H9 (cell line): Measurements from ENCODE around the gene NHSL2. TPM values are rescaled to one million over a fixed set of nuclear protein-coding genes. Genes with fewer than 3 reads are reported as not detected.

Experiments used
- DNase-seq: peaks from one replicate; pipeline ENCODE4 v3.0.0-alpha.2; 2017
- H2AFZ ChIP-seq: one replicate; pipeline ENCODE4 v1.6.1; 2013; ENCODE audit warnings: mild to moderate bottlenecking, low read length, control low read depth, moderate library complexity
- H2AK5ac ChIP-seq: 2 replicates; pipeline ENCODE4 v1.6.1; 2013; ENCODE audit warnings: low read length, control low read depth, mixed read lengths; ENCODE audit not compliant: insufficient read length
- H2BK120ac ChIP-seq: one replicate; pipeline ENCODE4 v1.6.1; 2013; ENCODE audit warnings: low read depth, mild to moderate bottlenecking, low read length, control low read depth, inconsistent platforms; ENCODE audit not compliant: poor library complexity, severe bottlenecking
- H2BK12ac ChIP-seq: 2 replicates; pipeline ENCODE4 v1.6.1; 2013; ENCODE audit warnings: low read length, control low read depth, mixed read lengths, low read depth; ENCODE audit not compliant: insufficient read length
- H2BK15ac ChIP-seq: 2 replicates; pipeline ENCODE4 v1.6.1; 2013; ENCODE audit warnings: low read depth, low read length, control low read depth
- H2BK20ac ChIP-seq: one replicate; pipeline ENCODE4 v1.6.1; 2013; ENCODE audit warnings: low read depth, mild to moderate bottlenecking, low read length, control low read depth, inconsistent platforms; ENCODE audit not compliant: poor library complexity, severe bottlenecking
- H2BK5ac ChIP-seq: 2 replicates; pipeline ENCODE4 v1.6.1; 2013; ENCODE audit warnings: low read length, control low read depth, mixed read lengths; ENCODE audit not compliant: insufficient read length
- H3K14ac ChIP-seq: 2 replicates; pipeline ENCODE4 v1.6.1; 2013; ENCODE audit warnings: low read length, control low read depth; ENCODE audit not compliant: insufficient read depth
- H3K18ac ChIP-seq: 2 replicates; pipeline ENCODE4 v1.6.1; 2013; ENCODE audit warnings: low read depth, mild to moderate bottlenecking, mixed read lengths, low read length, control low read depth; ENCODE audit not compliant: insufficient read length
- H3K23ac ChIP-seq: 2 replicates; pipeline ENCODE4 v1.6.1; 2013; ENCODE audit warnings: low read length, control low read depth, mixed read lengths, low read depth; ENCODE audit not compliant: insufficient read length
- H3K23me2 ChIP-seq: 2 replicates; pipeline ENCODE4 v1.6.1; 2013; ENCODE audit warnings: low read depth, mild to moderate bottlenecking, mixed read lengths, low read length, control low read depth; ENCODE audit not compliant: insufficient read length, poor library complexity, severe bottlenecking
- H3K27ac ChIP-seq: 2 replicates; pipeline ENCODE4 v1.5.1; 2013; ENCODE audit warnings: low read length, control low read depth, mixed read lengths, low read depth; ENCODE audit not compliant: insufficient read length
- H3K27me3 ChIP-seq: 2 replicates; pipeline ENCODE4 v1.6.1; 2013; ENCODE audit warnings: low read length, control low read depth, inconsistent platforms; ENCODE audit not compliant: insufficient read depth
- H3K4ac ChIP-seq: 2 replicates; pipeline ENCODE4 v1.6.1; 2013; ENCODE audit warnings: low read depth, mild to moderate bottlenecking, control low read depth, inconsistent platforms, low read length, moderate library complexity
- H3K4me1 ChIP-seq: 2 replicates; pipeline ENCODE4 v1.6.1; 2013; ENCODE audit warnings: low read length, control low read depth, inconsistent platforms; ENCODE audit not compliant: insufficient read depth
- H3K4me2 ChIP-seq: 2 replicates; pipeline ENCODE4 v1.6.1; 2013; ENCODE audit warnings: low read length, control low read depth, mixed read lengths; ENCODE audit not compliant: insufficient read length, insufficient read depth
- H3K56ac ChIP-seq: 2 replicates; pipeline ENCODE4 v1.6.1; 2013; ENCODE audit warnings: low read depth, mild to moderate bottlenecking, mixed read lengths, low read length, control low read depth; ENCODE audit not compliant: insufficient read length
- H3K79me1 ChIP-seq: 2 replicates; pipeline ENCODE4 v1.6.1; 2013; ENCODE audit warnings: low read depth, mild to moderate bottlenecking, moderate library complexity, low read length, control low read depth, inconsistent platforms; ENCODE audit not compliant: insufficient read depth, poor library complexity, severe bottlenecking
- H3K79me2 ChIP-seq: 2 replicates; pipeline ENCODE4 v1.6.1; 2013; ENCODE audit warnings: low read length, control low read depth, inconsistent platforms; ENCODE audit not compliant: insufficient read depth
- H3K9ac ChIP-seq: 2 replicates; pipeline ENCODE4 v1.6.1; 2013; ENCODE audit warnings: low read length, control low read depth, mixed read lengths; ENCODE audit not compliant: insufficient read length; ENCODE audit errors: extremely low read depth
- H3K9me3 ChIP-seq: one replicate; pipeline ENCODE4 v1.6.1; 2013; ENCODE audit warnings: low read depth, low read length, inconsistent platforms; ENCODE audit not compliant: control insufficient read depth
- H3T11ph ChIP-seq: one replicate; pipeline ENCODE4 v1.6.1; 2013; ENCODE audit warnings: mild to moderate bottlenecking, low read length, control low read depth, inconsistent platforms
- H4K20me1 ChIP-seq: one replicate; pipeline ENCODE4 v1.6.1; 2013; ENCODE audit not compliant: control insufficient read depth, insufficient read length, insufficient read depth
- H4K5ac ChIP-seq: 2 replicates; pipeline ENCODE4 v1.6.1; 2013; ENCODE audit warnings: low read depth, mild to moderate bottlenecking, mixed read lengths, low read length, control low read depth; ENCODE audit not compliant: insufficient read length
- H4K8ac ChIP-seq: replicated peaks from 2 replicates; pipeline ENCODE4 v1.6.1; 2013; ENCODE audit warnings: low read length, control low read depth, mixed read lengths, low read depth; ENCODE audit not compliant: insufficient read length
- H4K91ac ChIP-seq: 2 replicates; pipeline ENCODE4 v1.6.1; 2013; ENCODE audit warnings: low read depth, mild to moderate bottlenecking, moderate library complexity, mixed read lengths, low read length, control low read depth; ENCODE audit not compliant: insufficient read length
- H3K27ac Mint-ChIP-seq, 3 experiments: 2 replicates in 2 of 3; 3 replicates in 1 of 3; pipeline ENCODE4 v1.8.0; 2020 to 2021; ENCODE audit warnings: mixed read lengths in 3 of 3, mild to moderate bottlenecking in 1 of 3, moderate library complexity in 1 of 3
- H3K27me3 Mint-ChIP-seq: 2 replicates; pipeline ENCODE4 v1.8.0; 2021; ENCODE audit warnings: low read depth, mild to moderate bottlenecking, moderate library complexity, mixed read lengths
- H3K36me3 Mint-ChIP-seq, 3 experiments: 2 replicates in 2 of 3; 3 replicates in 1 of 3; pipeline ENCODE4 v1.8.0; 2020 to 2021; ENCODE audit warnings: low read depth in 3 of 3, mixed read lengths in 3 of 3; ENCODE audit not compliant: insufficient read depth in 1 of 3
- H3K4me1 Mint-ChIP-seq, 2 experiments: 2 replicates each; pipeline ENCODE4 v1.8.0; 2020; ENCODE audit warnings: mixed read lengths in 2 of 2
- H3K4me3 Mint-ChIP-seq, 2 experiments: 2 replicates in 1 of 2; 3 replicates in 1 of 2; pipeline ENCODE4 v1.8.0; 2020 to 2021; ENCODE audit warnings: mild to moderate bottlenecking in 2 of 2, mixed read lengths in 2 of 2, moderate library complexity in 1 of 2
- H3K9me3 Mint-ChIP-seq, 2 experiments: 2 replicates in 1 of 2; 3 replicates in 1 of 2; pipeline ENCODE4 v1.8.0; 2020; ENCODE audit warnings: mild to moderate bottlenecking in 2 of 2, mixed read lengths in 2 of 2, moderate library complexity in 1 of 2
- WGBS: extraction: QIAGEN DNeasy Blood & Tissue Kit; methylation state at CpG from one replicate; pipeline ENCODE4 v1.1.7; 2013; ENCODE audit warnings: missing lambda C conversion rate, low lambda C conversion rate, mixed read lengths; ENCODE audit not compliant: insufficient read length; ENCODE audit errors: extremely low coverage; 5-methylcytosine and 5-hydroxymethylcytosine counted together
- total RNA-seq: library from RNA; stranded (reverse); gene quantifications from 2 replicates; pipeline ENCODE4 v1.2.1, GENCODE V29; 2021
- TF ChIP-seq, protein P1 (sequence below): fragments of 200-600 bp; sonication (generic); conservative IDR thresholded peaks from 3 replicates; pipeline ENCODE4 v1.8.0; 2021; ENCODE audit warnings: antibody characterized with exemption, mild to moderate bottlenecking

The NHSL2 gene
- total RNA-seq, 1 experiment from 2014 or later: 6.4 TPM

DNA sequence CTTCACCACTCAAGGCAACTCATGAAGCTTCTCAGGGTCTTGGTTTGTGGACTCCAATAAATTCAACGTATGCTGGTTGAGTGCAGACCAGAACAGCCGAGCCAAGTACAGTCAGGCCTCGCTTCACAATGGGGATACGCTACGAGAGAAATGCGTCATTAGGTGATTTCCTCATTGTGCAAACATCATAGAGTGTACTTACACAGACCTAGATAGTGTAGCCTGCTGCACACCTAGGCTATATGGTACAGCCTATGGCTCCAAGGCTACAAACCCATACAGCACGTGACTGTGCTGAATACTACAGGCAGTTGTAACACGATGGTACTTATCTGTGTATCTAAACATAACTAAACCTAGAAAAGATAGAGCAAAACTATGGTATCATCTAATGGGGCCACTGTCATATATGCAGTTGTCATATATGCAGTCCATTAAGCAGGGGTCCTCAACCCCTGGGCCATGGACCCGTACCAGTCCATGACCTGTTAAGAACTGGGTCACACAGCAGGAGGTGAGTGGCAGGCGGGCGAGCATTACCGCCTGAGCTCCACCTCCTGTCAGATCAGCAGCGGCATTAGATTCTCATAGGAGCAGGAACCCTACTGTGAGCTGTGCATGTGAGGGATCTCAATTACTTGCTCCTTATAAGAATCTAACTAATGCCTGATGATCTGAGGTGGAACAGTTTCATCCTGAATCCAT, 189.6 kb downstream of the NHSL2 start:
- H3K9me3 ChIP-seq: peaks cover 34% of the 10 kb centered on the region
- H2BK5ac ChIP-seq: no peak overlapping the region
- no peak overlapping the region for H2BK15ac ChIP-seq
- no peak overlapping the region for H3K14ac ChIP-seq
- no peak overlapping the region for H3K4ac ChIP-seq
- H4K91ac ChIP-seq: no peak overlapping the region
- H3K23ac ChIP-seq: no peak overlapping the region
- no peak overlapping the region for H3K56ac ChIP-seq
- no peak overlapping the region for H4K5ac ChIP-seq
- H3K79me1 ChIP-seq: no peaks in the 10 kb centered on the region
- H2BK12ac ChIP-seq: no peak overlapping the region
- no CpG with 5 or more reads among the region's 13 CpGs for WGBS
- Mint-ChIP-seq H3K27me3 (no peaks in the 10 kb centered on the region; the same call in 1 of the 2 replicates), H3K4me3 (no peak overlapping the region; a peak in 1 of 5 replicates), H3K9me3 (peaks cover 68 to 76% of the 10 kb centered on the region in 2 experiments), H3K27ac (no peak overlapping the region), H3K36me3 (peaks cover 3 to 13% (median 5%) of the 10 kb centered on the region in 3 experiments; a peak in 5 of 7 replicates), H3K4me1 (peaks cover 12% of the 10 kb centered on the region in 2 experiments)
- H3K79me2 ChIP-seq: no peaks in the 10 kb centered on the region
- no peaks in the 10 kb centered on the region; the same call in 1 of the 2 replicates for H3K4me1 ChIP-seq
- no peak overlapping the region for H4K8ac ChIP-seq
- H3K18ac ChIP-seq: no peak overlapping the region
- DNase-seq: no peak
- no peak overlapping the region for H3K27ac ChIP-seq
- no peaks in the 10 kb centered on the region for H3K23me2 ChIP-seq
- H2BK120ac ChIP-seq: no peak overlapping the region
- H2BK20ac ChIP-seq: no peak overlapping the region
- no peaks in the 10 kb centered on the region for H4K20me1 ChIP-seq
- no peak overlapping the region for H3T11ph ChIP-seq
- H2AFZ ChIP-seq: no peak overlapping the region
- TF ChIP-seq, protein P1, sequence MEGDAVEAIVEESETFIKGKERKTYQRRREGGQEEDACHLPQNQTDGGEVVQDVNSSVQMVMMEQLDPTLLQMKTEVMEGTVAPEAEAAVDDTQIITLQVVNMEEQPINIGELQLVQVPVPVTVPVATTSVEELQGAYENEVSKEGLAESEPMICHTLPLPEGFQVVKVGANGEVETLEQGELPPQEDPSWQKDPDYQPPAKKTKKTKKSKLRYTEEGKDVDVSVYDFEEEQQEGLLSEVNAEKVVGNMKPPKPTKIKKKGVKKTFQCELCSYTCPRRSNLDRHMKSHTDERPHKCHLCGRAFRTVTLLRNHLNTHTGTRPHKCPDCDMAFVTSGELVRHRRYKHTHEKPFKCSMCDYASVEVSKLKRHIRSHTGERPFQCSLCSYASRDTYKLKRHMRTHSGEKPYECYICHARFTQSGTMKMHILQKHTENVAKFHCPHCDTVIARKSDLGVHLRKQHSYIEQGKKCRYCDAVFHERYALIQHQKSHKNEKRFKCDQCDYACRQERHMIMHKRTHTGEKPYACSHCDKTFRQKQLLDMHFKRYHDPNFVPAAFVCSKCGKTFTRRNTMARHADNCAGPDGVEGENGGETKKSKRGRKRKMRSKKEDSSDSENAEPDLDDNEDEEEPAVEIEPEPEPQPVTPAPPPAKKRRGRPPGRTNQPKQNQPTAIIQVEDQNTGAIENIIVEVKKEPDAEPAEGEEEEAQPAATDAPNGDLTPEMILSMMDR: no peak
- no peak overlapping the region for H3K9ac ChIP-seq
- no peaks in the 10 kb centered on the region for H3K27me3 ChIP-seq
- no peak overlapping the region for H3K4me2 ChIP-seq
- no peak overlapping the region for H2AK5ac ChIP-seq
